H1 (cell line): ENCODE data around the gene RSU1.

ENCODE experiments used
- CREB1 ChIP-seq: IDR thresholded peaks from 2 replicates; pipeline ENCODE4 v1.6.1; 2012; ENCODE audit warnings: inconsistent platforms
- CTCF ChIP-seq, 3 experiments: IDR thresholded peaks; 1 replicate in 2 of 3; 2 replicates in 1 of 3; pipeline versions ENCODE4 v1.5.1 to v1.6.1; 2011; ENCODE audit warnings: low read length in 3 of 3, mild to moderate bottlenecking in 3 of 3, inconsistent platforms in 2 of 3, low read depth in 1 of 3, moderate library complexity in 1 of 3; ENCODE audit not compliant: insufficient read depth in 1 of 3; ENCODE audit errors: control extremely low read depth in 1 of 3
- EP300 ChIP-seq, 2 experiments: IDR thresholded peaks; 1 replicate in 1 of 2; 2 replicates in 1 of 2; pipeline ENCODE4 v1.6.1; 2011 to 2012; ENCODE audit warnings: low read depth in 2 of 2, low read length in 2 of 2, mild to moderate bottlenecking in 2 of 2, borderline replicate concordance in 1 of 2, inconsistent platforms in 1 of 2, moderate library complexity in 1 of 2
- EZH2 ChIP-seq: fragments of 200-600 bp; sonication (generic); IDR thresholded peaks from 2 replicates; pipeline ENCODE4 v1.7.1; 2012; ENCODE audit warnings: low read depth, mild to moderate bottlenecking, moderate library complexity, low read length, inconsistent platforms; ENCODE audit not compliant: severe bottlenecking
- GTF2F1 ChIP-seq: IDR thresholded peaks from 2 replicates; pipeline ENCODE4 v1.6.1; 2012; ENCODE audit warnings: low read depth, low read length, improper control_type of control experiment, borderline replicate concordance
- JUND ChIP-seq: IDR thresholded peaks from 2 replicates; pipeline ENCODE4 v1.6.1; 2011; ENCODE audit warnings: mild to moderate bottlenecking, improper control_type of control experiment, low read length
- KDM1A ChIP-seq: fragments of 200-600, 300-600 bp; sonication (generic); IDR thresholded peaks from 2 replicates; pipeline ENCODE4 v1.7.1; 2016; ENCODE audit warnings: mild to moderate bottlenecking, low read length, borderline replicate concordance
- MAFK ChIP-seq: IDR thresholded peaks from 2 replicates; pipeline ENCODE4 v1.6.1; 2012; ENCODE audit warnings: low read depth, mild to moderate bottlenecking, improper control_type of control experiment, low read length
- NRF1 ChIP-seq: IDR thresholded peaks from 2 replicates; pipeline ENCODE4 v1.6.1; 2011; ENCODE audit warnings: mild to moderate bottlenecking, low read depth, low read length, improper control_type of control experiment
- POLR2A ChIP-seq, 2 experiments: IDR thresholded peaks; 1 replicate in 1 of 2; 2 replicates in 1 of 2; pipeline ENCODE4 v1.6.1; 2011; ENCODE audit warnings: low read depth in 2 of 2, low read length in 2 of 2, mild to moderate bottlenecking in 2 of 2; ENCODE audit errors: control extremely low read depth in 1 of 2
- POLR2AphosphoS5 ChIP-seq: IDR thresholded peaks from 2 replicates; pipeline ENCODE4 v1.6.1; 2011; ENCODE audit warnings: low read depth, low read length
- RAD21 ChIP-seq, 2 experiments: IDR thresholded peaks in 1 of 2; conservative IDR thresholded peaks in 1 of 2; 2 replicates each; pipeline ENCODE4 v1.6.1; 2011; ENCODE audit warnings: low read depth in 2 of 2, low read length in 2 of 2, improper control_type of control experiment in 1 of 2, inconsistent platforms in 1 of 2, mild to moderate bottlenecking in 1 of 2, moderate library complexity in 1 of 2
- SRF ChIP-seq: IDR thresholded peaks from 2 replicates; pipeline ENCODE4 v1.6.1; 2011; ENCODE audit warnings: mild to moderate bottlenecking, low read depth, low read length, moderate library complexity
- ZNF274 ChIP-seq: IDR thresholded peaks from 2 replicates; pipeline ENCODE4 v1.7.0; 2012; ENCODE audit warnings: low read length, borderline replicate concordance; ENCODE audit errors: extremely low read depth

GRCh38 chr10:16845248-16845647 lies 28.0 kb upstream of the RSU1 start:
- TF ChIP-seq EP300 (IDR thresholded peaks at IDR 0.05; ENCODE audit: borderline replicate concordance in 1 of 2, low read depth in 2 of 2, low read length in 2 of 2) (no peak), MAFK (no peak), CTCF (IDR thresholded peaks at IDR 0.05; ENCODE audit: control extremely low read depth in 1 of 3, insufficient read depth in 1 of 3, low read depth in 1 of 3, low read length in 3 of 3) (no peak), GTF2F1 (no peak), JUND (no peak), CREB1 (no peak), POLR2AphosphoS5 (no peak), SRF (no peak), KDM1A (no peak), NRF1 (no peak), EZH2 (no peak), POLR2A (IDR thresholded peaks at IDR 0.05; ENCODE audit: control extremely low read depth in 1 of 2, low read depth in 2 of 2, low read length in 2 of 2) (no peak), ZNF274 (no peak), RAD21 (IDR thresholded peaks at IDR 0.05 in 1 of 2, conservative IDR thresholded peaks at IDR 0.05 in 1 of 2; ENCODE audit: low read depth in 2 of 2, low read length in 2 of 2) (no peak)
